Breast epithelium (tissue), 4 donors: ENCODE results near the gene PRKG1. TPM values are rescaled to one million over a fixed set of nuclear protein-coding genes. Genes with fewer than 3 reads are reported as not detected.

Experiments
- DNase-seq, 2 donors: peaks; one replicate each; pipeline ENCODE4 v3.0.0-alpha.2; 2019; ENCODE audit warnings: low spot score in 2 of 2
- H3K27ac ChIP-seq, 2 donors: fragments of 200-600 bp; sonication (generic) in 1 of 2; one replicate each; pipeline ENCODE4 v1.5.1; 2016 to 2019; ENCODE audit warnings: mild to moderate bottlenecking in 1 of 2
- H3K27me3 ChIP-seq, 2 donors: fragments of 200-600 bp; sonication (generic) in 1 of 2; one replicate each; pipeline versions ENCODE4 v1.5.1 to v1.6.0; 2017 to 2019; ENCODE audit warnings: control low read depth in 1 of 2, mild to moderate bottlenecking in 1 of 2
- H3K36me3 ChIP-seq: fragments of 200-600 bp; one replicate; pipeline ENCODE4 v1.5.1; 2019
- H3K4me1 ChIP-seq, 2 donors: fragments of 200-600 bp; sonication (generic); one replicate each; pipeline ENCODE4 v1.5.1; 2016 to 2019; ENCODE audit warnings: control low read depth in 1 of 2
- H3K4me3 ChIP-seq, 3 donors: fragments of 200-600 bp; sonication (generic); 1 replicate in 2 of 3; 2 replicates in 1 of 3; pipeline ENCODE4 v1.5.1; 2016 to 2019; ENCODE audit warnings: mild to moderate bottlenecking in 3 of 3, moderate library complexity in 2 of 3
- H3K9me3 ChIP-seq, 2 donors: fragments of 200-600 bp; sonication (generic) in 1 of 2; one replicate each; pipeline ENCODE4 v1.5.1; 2016 to 2019; ENCODE audit warnings: control low read depth in 1 of 2
- POLR2A ChIP-seq: fragments of 450-650 bp; IDR thresholded peaks from one replicate; pipeline ENCODE4 v1.6.1; 2016; ENCODE audit warnings: antibody characterized with exemption, mild to moderate bottlenecking, moderate library complexity
- POLR2AphosphoS5 ChIP-seq, 3 donors: sonication (generic); formaldehyde crosslinking; IDR thresholded peaks; one replicate each; pipeline ENCODE4 v1.6.1; 2017; ENCODE audit warnings: antibody characterized with exemption in 3 of 3
- intact Hi-C: fragments of 100-400 bp; cut with DNase I; formaldehyde crosslinking; loops from one replicate; pipeline ENCODE4 v1.15.1; 2023; ENCODE audit warnings: low total_unique reads
- total RNA-seq, 3 donors: library from RNA; depleted of rRNA; stranded (reverse); fragments of >200 nt; gene quantifications; one replicate each; pipeline ENCODE4 v1.1.0, GENCODE V29; 2016
- TF ChIP-seq, protein P1 (sequence below), 3 donors: fragments of 450-650 bp; IDR thresholded peaks; one replicate each; pipeline ENCODE4 v1.5.1; 2016 to 2017; ENCODE audit warnings: antibody characterized with exemption in 3 of 3, mild to moderate bottlenecking in 3 of 3, moderate library complexity in 3 of 3

PRKG1 gene
- total RNA-seq, 3 donors from 2014 or later, result 10.9 to 36.9 (median 19.7) TPM

DNA sequence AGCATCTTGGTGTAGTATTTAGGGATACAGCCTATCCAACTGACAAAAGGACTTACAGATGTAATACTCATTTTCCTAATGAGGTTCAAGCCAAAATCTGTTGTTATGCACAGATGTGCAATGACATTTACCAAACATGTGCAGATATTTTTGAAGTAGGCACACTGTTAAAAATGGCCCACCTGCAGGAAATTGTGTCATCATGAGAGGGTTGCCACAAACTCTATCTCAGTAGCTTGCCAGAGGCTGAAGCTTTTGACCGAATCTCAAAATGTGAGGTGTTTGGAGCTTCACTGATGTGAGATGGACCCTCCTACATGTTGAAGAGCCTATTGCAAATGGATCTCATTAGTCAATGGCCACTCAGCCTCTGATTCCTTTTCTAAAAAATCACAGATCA lies 714.8 kb downstream of the PRKG1 start:
- intact Hi-C loops, result no loop called here

DNA sequence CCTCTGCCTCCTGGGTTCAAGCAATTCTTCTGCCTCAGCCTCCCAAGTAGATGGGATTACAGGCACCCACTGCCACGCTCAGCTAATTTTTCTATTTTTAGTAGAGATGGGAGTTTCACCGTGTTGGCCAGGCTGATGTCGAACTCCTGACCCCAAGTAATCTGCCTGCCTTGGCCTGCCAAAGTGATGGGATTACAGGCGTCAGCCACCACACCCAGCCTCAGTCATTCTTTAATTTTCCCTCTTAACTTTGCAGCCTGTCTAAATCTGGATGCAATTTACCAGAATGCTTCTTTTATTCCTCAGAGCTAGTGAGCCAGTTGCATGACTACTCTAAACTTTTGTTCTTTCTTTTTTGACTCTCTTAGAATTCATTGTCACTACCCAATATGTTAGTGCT lies 715.6 kb downstream of the PRKG1 start:
- no peaks in the 10 kb centered on the region for H3K36me3 ChIP-seq
- H3K4me1 ChIP-seq, result no peaks in the 10 kb centered on the region
- no peak for DNase-seq
- TF ChIP-seq POLR2A (no peak), POLR2AphosphoS5 (IDR thresholded peaks at IDR 0.05) (no peak)
- TF ChIP-seq, protein P1, sequence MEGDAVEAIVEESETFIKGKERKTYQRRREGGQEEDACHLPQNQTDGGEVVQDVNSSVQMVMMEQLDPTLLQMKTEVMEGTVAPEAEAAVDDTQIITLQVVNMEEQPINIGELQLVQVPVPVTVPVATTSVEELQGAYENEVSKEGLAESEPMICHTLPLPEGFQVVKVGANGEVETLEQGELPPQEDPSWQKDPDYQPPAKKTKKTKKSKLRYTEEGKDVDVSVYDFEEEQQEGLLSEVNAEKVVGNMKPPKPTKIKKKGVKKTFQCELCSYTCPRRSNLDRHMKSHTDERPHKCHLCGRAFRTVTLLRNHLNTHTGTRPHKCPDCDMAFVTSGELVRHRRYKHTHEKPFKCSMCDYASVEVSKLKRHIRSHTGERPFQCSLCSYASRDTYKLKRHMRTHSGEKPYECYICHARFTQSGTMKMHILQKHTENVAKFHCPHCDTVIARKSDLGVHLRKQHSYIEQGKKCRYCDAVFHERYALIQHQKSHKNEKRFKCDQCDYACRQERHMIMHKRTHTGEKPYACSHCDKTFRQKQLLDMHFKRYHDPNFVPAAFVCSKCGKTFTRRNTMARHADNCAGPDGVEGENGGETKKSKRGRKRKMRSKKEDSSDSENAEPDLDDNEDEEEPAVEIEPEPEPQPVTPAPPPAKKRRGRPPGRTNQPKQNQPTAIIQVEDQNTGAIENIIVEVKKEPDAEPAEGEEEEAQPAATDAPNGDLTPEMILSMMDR (IDR thresholded peaks at IDR 0.05), result no peak
- intact Hi-C loops, result no loop called here
- H3K27me3 ChIP-seq, result no peaks in the 10 kb centered on the region
- peaks cover 0 to 23% of the 10 kb centered on the region in 2 donors for H3K9me3 ChIP-seq
- no peak overlapping the region for H3K27ac ChIP-seq
- no peak overlapping the region for H3K4me3 ChIP-seq

More for the DNA sequence above, 714.8 kb downstream of the PRKG1 start:
- H3K4me1 ChIP-seq, result no peaks in the 10 kb centered on the region
- no peaks in the 10 kb centered on the region for H3K27me3 ChIP-seq
- peaks cover 0 to 18% of the 10 kb centered on the region in 2 donors for H3K9me3 ChIP-seq
- TF ChIP-seq POLR2A, result no peak
- TF ChIP-seq, protein P1 (IDR thresholded peaks at IDR 0.05), result no peak
- no peak for TF ChIP-seq POLR2AphosphoS5 (IDR thresholded peaks at IDR 0.05)
- H3K4me3 ChIP-seq, result no peak overlapping the region
- no peak for DNase-seq
- no peaks in the 10 kb centered on the region for H3K36me3 ChIP-seq
- no peak overlapping the region for H3K27ac ChIP-seq

DNA sequence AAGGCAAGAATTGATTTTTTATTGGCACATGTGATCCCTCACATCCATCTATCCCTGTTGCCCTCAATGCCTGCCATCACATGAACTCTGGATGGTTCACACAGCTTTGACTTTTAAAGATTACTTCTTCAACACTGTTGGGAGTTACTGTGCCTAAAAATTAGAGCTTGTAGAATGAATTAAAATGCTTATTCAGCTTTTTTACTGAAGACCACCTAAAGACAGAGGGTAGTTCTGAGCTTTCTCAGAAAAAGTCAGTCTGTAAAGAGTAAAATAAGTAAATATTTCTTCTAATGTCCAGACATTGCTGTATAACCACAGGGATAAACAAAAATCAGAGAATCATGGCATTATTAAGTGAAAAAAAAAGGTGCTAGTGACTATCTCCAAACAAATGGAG lies 718.4 kb downstream of the PRKG1 start:
- no peaks in the 10 kb centered on the region for H3K27me3 ChIP-seq
- H3K36me3 ChIP-seq, result no peaks in the 10 kb centered on the region
- TF ChIP-seq, protein P1 (IDR thresholded peaks at IDR 0.05), result no peak
- TF ChIP-seq POLR2A, result no peak
- peaks cover 0 to 23% of the 10 kb centered on the region in 2 donors for H3K9me3 ChIP-seq
- H3K27ac ChIP-seq, result no peak overlapping the region
- DNase-seq, result no peak
- intact Hi-C loops, result loop anchor here (1.0 kb wide), 1 partner anchor 9 kb away; no protein-coding TSS in a partner anchor
- no peaks in the 10 kb centered on the region for H3K4me1 ChIP-seq
- no peak overlapping the region for H3K4me3 ChIP-seq

DNA sequence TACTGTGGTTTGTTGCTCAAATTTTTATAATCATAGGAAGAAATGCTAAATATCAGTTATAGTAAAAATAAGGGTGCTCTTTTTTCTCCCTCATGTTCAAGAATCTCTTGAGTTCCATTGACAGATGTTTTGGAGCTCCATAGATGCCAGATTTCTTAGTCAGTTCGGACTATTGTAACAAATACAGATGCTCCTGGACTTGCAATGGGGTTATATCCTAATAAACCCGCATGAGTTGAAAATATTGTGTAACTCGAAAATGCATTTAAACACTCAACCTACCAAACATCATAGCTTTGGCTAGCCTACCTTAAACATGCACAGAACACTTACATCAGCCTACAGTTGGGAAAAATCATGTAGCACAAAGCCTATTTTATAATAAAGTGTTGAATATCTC lies 725.8 kb downstream of the PRKG1 start:
- H3K4me3 ChIP-seq, result no peak overlapping the region
- H3K27me3 ChIP-seq, result no peaks in the 10 kb centered on the region
- intact Hi-C loops, result no loop called here
- TF ChIP-seq, protein P1 (IDR thresholded peaks at IDR 0.05), result no peak
- TF ChIP-seq POLR2A (no peak), POLR2AphosphoS5 (IDR thresholded peaks at IDR 0.05) (no peak)
- H3K4me1 ChIP-seq, result no peaks in the 10 kb centered on the region
- no peaks in the 10 kb centered on the region for H3K9me3 ChIP-seq
- H3K36me3 ChIP-seq, result no peaks in the 10 kb centered on the region
- no peak for DNase-seq
- no peak overlapping the region for H3K27ac ChIP-seq

DNA sequence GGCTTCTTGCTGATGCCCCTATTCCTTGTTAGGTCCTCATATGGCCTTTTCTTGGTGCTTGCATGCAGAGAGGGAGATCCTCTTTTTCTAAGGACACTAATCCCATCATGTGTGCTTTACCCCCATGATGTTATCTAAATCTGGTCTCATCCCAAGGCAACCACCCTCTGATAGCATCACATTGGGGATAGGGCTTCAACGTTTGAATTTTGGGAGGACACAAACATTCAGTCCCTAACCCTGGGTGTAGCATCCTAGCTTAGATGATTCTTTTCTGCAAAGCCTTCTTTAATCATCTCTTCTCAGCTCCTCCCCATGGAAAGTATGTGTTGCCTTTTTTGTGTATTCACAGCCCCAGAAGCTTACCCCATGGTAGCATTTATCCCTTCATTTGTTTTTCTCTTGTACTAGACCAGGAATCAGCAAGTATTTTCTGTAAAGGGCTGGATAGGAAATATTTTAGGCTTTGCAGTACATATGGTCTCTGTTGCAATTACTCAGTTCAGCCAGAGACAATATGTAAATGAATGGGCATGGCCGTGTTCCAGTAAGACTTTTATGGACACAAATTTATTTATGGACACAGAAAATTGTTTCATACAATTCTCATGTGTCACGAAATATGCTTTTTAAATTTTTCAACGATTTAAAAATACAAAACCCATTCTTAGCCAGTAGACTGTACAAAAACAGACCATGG lies 726.6 kb downstream of the PRKG1 start:
- H3K27ac ChIP-seq, result no peak overlapping the region
- intact Hi-C loops, result loop anchor here (1.0 kb wide), 1 partner anchor 9 kb away; no protein-coding TSS in a partner anchor
- no peaks in the 10 kb centered on the region for H3K36me3 ChIP-seq
- TF ChIP-seq, protein P1 (IDR thresholded peaks at IDR 0.05), result no peak
- TF ChIP-seq POLR2A (no peak), POLR2AphosphoS5 (IDR thresholded peaks at IDR 0.05) (no peak)
- no peaks in the 10 kb centered on the region for H3K4me1 ChIP-seq
- DNase-seq, result no peak
- no peak overlapping the region for H3K4me3 ChIP-seq
- no peaks in the 10 kb centered on the region for H3K27me3 ChIP-seq
- H3K9me3 ChIP-seq, result no peaks in the 10 kb centered on the region
